ENCODE results near the gene KHDRBS2.

The KHDRBS2 gene

GRCh38 chr6:62035952-62036351, 250.1 kb downstream of the KHDRBS2 start:
- no peak for DNase-seq (ENCODE audit: low spot score)

GRCh38 chr6:62013719-62014118, 272.3 kb downstream of the KHDRBS2 start:
- DNase-seq (ENCODE audit: low spot score): no peak

DNA sequence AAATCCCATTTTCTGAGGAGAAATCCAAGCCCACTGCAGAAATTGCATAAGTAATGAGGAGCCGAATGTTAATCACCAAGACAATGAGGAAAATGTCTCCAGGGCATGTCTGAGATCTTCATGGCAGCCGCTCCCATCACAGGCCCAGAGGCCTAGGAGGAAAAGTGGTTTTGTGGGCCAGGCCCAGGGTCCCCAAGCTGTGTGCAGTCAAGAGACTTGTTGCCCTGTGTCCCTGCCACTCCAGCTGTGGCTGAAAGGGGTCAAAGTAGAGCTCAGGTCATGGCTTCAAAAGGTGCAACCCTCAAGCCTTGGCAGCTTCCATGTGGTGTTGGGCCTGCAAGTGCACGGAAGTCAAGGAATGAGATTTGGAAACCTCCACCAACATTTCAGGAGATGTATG, 276.6 kb downstream of the KHDRBS2 start:
- DNase-seq (ENCODE audit: low spot score): no peak

DNA sequence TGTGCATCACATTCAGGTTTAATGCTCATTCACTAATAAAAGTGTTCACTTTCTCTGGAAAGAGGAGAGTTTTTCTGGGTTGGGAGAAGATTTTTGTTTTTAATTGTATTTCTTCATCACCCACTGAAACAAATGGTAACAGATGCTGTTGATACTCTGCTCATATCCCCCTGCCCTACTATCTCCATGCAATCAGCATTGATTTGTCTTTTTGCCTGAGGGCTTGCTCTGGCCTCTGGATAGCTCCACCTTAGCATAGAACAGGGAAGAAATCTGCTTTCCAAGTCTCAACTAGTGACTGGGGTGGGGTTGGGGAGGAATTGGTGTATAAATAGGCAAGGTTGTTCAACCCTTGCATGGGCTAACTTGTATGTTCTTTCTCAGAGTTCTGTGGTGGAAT, 296.4 kb downstream of the KHDRBS2 start:
- DNase-seq (ENCODE audit: low spot score): no peak

- DNase-seq (ENCODE audit: low spot score): no peak
These were observed 305.4 kb downstream of the KHDRBS2 start for GRCh38 chr6:61980622-61981021.

DNA sequence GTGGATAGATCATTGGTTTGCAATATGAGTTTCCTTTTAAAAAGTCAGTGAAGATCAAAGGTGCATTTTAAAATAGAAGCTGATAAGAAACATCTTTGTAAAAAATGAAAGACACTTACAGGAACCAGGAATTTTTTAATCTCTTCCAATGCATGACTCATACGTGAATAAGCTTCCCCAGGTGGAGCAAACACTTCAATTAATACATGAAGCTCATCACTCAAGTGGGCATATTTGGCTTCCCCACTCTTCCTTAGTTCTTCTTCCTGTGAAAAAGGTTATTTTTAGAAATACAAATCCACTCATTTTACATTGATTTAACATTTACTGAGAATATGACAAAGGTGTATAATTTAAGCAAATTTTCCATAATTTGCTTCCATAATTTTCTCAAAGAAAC, 308.1 kb downstream of the KHDRBS2 start:
- DNase-seq (ENCODE audit: low spot score): no peak

GRCh38 chr6:61977099-61977498, 308.9 kb downstream of the KHDRBS2 start:
- no peak for DNase-seq (ENCODE audit: low spot score)

DNA sequence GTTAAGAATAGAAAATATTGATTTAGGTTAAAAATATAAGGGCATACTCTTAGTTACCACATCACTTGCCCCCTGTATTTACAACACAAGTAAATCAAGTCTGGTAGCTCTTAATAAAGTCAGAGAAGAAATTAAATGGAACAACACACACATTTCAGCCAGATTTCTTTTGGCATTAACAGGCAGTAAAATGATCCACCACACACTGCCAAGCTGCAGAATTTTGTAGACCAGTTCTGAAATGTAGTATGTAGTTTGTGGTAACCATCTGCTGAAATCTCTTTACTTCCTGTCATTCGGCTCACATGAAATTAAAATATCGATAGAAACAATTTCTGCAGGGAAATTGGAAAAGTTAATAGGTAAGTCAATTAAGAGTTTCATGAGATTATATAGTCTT, 326.8 kb downstream of the KHDRBS2 start:
- DNase-seq (ENCODE audit: low spot score): no peak

DNA sequence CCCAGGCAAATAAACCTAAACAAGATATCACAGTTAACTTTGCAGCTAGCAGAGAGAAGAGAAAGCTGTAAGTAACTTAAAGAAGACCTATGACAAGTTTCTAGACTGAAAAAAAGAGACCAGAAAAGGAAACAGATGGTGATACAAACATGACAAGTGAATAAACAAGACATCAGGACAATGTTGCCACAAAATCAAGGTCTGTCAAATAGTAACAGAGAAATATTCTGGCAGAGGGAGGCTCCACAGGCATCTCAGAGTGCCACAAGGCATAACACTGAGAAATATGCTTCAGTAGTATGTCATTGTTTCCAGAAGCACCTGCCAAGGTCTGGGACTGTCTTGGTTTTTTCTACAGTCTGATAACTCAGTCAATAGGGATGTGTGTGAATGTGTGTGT, 332.2 kb downstream of the KHDRBS2 start:
- DNase-seq (ENCODE audit: low spot score): no peak

DNA sequence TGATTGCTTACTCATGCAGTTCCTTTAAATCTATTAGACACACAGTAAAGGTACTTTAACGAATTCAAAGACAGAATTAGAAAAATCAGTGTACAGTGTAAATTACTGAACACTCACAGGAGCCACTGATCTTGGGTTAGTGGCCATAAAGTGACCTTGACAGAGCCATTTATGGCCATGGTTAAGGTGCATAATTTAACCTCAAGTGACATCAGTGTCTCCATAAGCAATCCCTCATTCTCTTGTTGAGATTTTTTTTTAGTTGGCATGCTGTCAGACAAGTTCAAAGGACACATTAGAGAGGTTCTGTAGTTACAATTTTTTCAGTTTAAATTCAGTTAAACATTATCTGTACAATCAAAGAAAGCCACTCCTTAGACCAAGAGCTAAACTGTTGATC, 334.4 kb downstream of the KHDRBS2 start:
- no peak for DNase-seq (ENCODE audit: low spot score)

DNA sequence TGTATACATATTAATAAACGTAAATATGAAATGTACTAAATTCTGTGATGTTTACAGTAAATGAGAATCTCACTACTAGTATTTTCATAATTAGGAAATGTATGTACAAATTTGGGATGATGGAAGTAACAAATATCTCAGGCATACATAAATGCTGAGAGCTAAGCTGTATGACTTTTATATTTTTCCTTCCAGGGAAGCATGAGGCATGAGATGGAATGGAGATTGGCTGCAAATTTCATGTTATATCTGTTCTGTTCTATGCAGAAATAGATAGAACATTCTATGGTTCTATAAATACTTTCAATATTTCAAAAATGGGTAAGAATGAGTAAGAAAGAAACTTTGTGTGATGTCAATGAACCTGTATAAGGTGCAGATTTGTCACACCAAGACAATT, 335.2 kb downstream of the KHDRBS2 start:
- DNase-seq (ENCODE audit: low spot score): no peak

- no peak for DNase-seq (ENCODE audit: low spot score)
These were observed 336.1 kb downstream of the KHDRBS2 start for GRCh38 chr6:61949971-61950370.

- no peak for DNase-seq (ENCODE audit: low spot score)
These were observed 336.9 kb downstream of the KHDRBS2 start for GRCh38 chr6:61949161-61949560.

DNA sequence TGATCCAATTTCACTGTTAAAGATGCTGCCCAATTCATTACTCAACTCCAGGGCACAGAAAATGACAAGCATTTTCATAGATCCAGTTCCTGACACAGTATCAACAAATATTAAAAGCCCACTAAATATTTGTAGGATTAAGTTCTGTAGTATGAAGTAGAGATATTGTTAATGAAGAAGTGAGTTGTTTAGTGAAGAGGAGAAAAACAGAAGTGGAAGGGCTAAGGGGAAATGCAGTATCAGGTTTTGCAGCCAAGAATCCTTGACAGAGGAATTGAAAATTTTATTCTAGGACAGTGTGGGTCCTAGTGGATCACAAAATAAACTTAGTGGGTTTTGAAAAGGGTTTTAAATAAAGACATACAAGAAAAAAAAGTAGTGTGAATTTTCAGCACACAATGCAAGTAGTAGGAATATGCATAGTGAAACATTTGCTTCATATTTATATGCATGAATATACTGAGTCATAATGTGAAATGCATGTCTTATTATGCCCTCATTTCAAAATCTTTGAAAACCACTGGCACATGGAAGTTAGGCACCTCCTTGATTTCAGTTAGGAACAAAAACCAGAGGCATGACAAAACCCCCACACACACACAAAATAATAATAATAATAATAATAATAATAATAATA, 338.6 kb downstream of the KHDRBS2 start:
- DNase-seq (ENCODE audit: low spot score): no peak

DNA sequence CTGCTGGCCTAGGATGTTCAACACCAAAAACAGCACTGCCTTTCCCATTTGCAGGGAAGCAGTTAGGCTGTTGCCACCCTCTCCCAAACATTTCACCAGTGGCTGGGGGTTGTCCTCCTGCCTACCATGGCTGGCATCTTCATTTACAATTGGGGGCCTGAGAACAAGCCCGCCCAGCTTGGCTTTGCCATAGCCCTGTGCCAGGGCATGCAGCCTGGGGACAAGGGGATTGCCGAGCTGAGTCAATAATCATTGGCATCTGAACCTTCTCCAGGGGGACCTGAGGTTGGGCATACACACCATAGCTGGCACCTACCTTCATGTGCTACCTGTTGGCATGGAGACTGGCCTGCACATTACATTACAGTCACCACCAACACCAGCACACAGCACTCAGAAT, 345.1 kb downstream of the KHDRBS2 start:
- DNase-seq (ENCODE audit: low spot score): no peak

DNA sequence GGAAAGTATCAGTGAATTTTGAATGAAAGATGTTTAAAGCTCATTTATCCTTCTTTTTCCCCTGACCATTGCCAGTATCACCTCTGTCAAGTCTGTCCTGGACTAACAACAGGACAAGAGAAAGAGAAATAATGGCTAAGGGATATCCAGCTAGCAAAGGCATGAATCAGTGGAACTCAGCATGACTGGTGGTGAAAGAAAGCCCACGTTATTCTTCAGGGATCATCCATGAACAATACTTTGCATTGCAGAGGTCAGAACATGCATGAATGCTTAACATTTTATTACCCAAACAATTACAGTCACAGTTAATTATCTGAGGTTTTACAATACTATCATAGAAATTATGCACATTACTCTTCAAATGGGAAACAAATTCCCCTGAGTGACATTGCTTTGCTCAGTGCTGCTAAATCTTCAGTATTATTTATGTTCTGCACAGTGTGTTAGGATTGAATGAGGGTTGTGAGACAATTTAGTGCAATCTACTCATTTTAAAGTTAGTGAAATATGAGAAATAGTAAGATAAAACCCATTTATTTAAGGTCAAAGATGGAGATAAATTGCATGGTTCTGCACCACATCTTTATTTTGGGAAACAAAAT, 350.7 kb downstream of the KHDRBS2 start:
- no peak for DNase-seq (ENCODE audit: low spot score)

- DNase-seq (ENCODE audit: low spot score): no peak
These were observed 376.5 kb downstream of the KHDRBS2 start for GRCh38 chr6:61909486-61909885.

- DNase-seq (ENCODE audit: low spot score): no peak
These were observed 384.3 kb downstream of the KHDRBS2 start for GRCh38 chr6:61901748-61902147.

DNA sequence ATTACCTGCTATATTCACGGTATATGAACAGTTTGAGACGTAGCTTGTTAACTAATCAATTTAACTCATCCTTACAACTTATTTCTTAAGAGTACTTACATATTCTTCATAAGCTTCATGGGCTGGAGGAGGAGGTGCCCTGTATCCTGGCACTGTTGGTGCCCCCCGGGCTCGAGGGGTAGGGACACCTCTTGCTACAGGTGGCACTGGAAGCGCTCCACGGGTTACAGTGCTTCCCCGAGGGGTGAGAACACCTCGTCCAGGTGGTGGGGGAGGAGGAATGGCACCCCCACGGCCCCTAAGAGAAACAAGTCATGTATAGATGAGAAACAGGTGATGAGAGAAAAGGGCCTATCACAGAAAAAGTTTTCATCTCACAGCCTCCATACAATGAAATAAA, 391.5 kb downstream of the KHDRBS2 start:
- DNase-seq (ENCODE audit: low spot score): no peak

GRCh38 chr6:61887423-61887822, 398.6 kb downstream of the KHDRBS2 start:
- peak; percentile 6 for DNase-seq (ENCODE audit: low spot score)

DNA sequence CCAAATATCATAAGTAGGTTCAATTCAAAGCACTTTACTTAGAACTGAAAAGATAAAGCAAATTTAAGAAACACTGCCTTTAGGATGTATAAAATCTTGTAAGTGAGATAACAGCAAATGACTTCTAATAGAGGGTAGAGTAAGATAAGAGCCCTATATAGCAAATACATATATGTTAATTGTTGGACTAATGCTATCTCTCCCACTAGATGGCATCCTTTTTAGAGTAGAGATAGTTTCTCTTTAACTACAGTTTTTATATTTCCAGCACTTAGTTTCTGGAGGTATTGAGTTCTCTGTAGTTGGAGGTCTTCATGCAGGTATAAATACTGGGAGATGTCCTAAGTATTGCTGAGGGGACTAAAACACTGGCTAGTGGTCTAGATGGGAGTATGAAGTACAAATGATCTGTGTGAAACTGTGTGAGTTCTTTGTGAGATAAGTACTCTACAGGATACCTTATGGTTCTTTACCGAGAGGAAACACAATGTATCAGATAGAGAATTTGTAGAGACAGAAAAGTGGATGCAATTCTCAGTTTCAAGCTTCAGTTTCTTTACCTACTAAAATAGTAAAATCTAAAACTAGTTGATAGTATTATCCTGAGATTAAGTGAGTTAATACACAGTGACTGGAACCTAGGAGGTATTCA, 399.3 kb downstream of the KHDRBS2 start:
- DNase-seq (ENCODE audit: low spot score): peak; percentile 4

DNA sequence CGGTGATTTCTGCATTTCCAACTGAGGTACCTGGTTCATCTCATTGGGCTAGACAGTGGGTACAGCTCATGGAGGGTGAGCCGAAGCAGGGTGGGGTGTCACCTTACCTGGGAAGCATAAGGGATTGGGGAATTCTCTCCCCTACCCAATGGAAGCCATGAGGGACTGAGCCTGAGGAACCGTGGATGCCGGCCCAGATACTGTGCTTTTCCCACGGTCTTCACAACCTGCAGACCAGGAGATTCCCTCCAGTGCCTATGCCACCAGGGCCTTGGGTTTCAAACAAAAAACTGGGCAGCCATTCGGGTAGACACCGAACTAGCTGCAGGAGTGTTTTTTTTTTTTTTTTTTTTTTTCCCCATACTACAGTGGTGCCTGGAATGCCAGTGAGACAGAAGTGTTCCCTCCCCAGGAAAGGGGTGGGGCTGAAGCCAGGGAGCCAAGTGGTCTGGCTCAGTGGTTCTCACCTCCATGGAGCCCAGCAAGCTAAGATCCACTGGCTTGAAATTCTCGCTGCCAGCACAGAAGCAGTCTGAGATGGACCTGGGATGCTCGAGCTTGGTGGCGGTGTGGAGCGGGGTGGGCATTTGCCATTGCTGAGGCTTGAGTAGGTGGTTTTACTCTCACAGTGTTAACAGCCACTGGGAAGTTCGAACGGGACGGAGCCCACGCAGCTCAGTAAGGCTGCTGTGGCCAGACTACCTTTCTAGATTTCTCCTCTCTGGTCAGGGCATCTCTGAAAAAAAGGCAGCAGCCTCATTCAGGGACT, 416.2 kb downstream of the KHDRBS2 start:
- no peak for DNase-seq (ENCODE audit: low spot score)

- no peak for DNase-seq (ENCODE audit: low spot score)
These were observed 417.4 kb downstream of the KHDRBS2 start for GRCh38 chr6:61868507-61869080.

Data from COLO829 (cell line).